Measurements from ENCODE around the gene TUSC2.
"Not testable (repeated sequence)": the region's sequence is repeated elsewhere in the genome, so short reads cannot be mapped to it uniquely, and the experiment has no call there.

Gene TUSC2

GRCh38 chr3:50293079-50293801 lies 34.8 kb downstream of the TUSC2 start:
- DNase-seq: no peak

- DNase-seq: peak; percentile 94 to 95
Observed at GRCh38 chr3:50292159-50293078, 35.6 kb downstream of the TUSC2 start, which contains the start of gene IFRD2. IFRD2 (minus strand) TSS chr3:50292429; CDS start chr3:50292274, 155 bp downstream.

- no peak for DNase-seq
Observed at GRCh38 chr3:50290161-50290641, 37.8 kb downstream of the TUSC2 start.

GRCh38 chr3:50289130-50289529 lies 38.9 kb downstream of the TUSC2 start:
- DNase-seq: no peak

- DNase-seq: no peak
Observed at GRCh38 chr3:50288387-50289007, 39.5 kb downstream of the TUSC2 start.

GRCh38 chr3:50287262-50287661 lies 40.8 kb downstream of the TUSC2 start:
- DNase-seq: no peak

- no peak for DNase-seq
Observed at GRCh38 chr3:50286322-50287227, 41.4 kb downstream of the TUSC2 start.

- not testable (repeated sequence) for DNase-seq
Observed at GRCh38 chr3:50284121-50284520, 43.9 kb downstream of the TUSC2 start.

GRCh38 chr3:50279255-50280016 lies 48.6 kb downstream of the TUSC2 start:
- no peak for DNase-seq

GRCh38 chr3:50278880-50279224 lies 49.2 kb downstream of the TUSC2 start, which contains the start of gene LSMEM2:
LSMEM2 (plus strand) TSS chr3:50279087; CDS start chr3:50279114, 27 bp downstream.
- DNase-seq: no peak

GRCh38 chr3:50278123-50278879 lies 49.7 kb downstream of the TUSC2 start:
- no peak for DNase-seq

- DNase-seq: no peak
Observed at GRCh38 chr3:50276762-50277101, 51.3 kb downstream of the TUSC2 start.

GRCh38 chr3:50275996-50276761 lies 51.8 kb downstream of the TUSC2 start:
- DNase-seq: no peak

GRCh38 chr3:50275141-50275995 lies 52.7 kb downstream of the TUSC2 start:
- DNase-seq: no peak

Measured in activated CD4-positive, alpha-beta T cell treated with anti-CD3 and anti-CD28 coated beads, Interleukin-2, amount 50 U/mL, for 4 hours (primary cell).